ENCODE results near the gene PCNX2.

Gene PCNX2

GRCh38 chr1:233209481-233209880, 86.0 kb downstream of the PCNX2 start:
- H3K9ac ChIP-seq (ENCODE audit: low read depth, low read length, poor library complexity, severe bottlenecking): no peak overlapping the region
- H3K79me2 ChIP-seq (ENCODE audit: insufficient read depth, low read length): no peaks in the 10 kb centered on the region
- no peak overlapping the region for H3K4me3 ChIP-seq (ENCODE audit: low read length, poor library complexity, severe bottlenecking)
- no peaks in the 10 kb centered on the region for H3K9me3 ChIP-seq (ENCODE audit: insufficient read depth, low read depth, low read length)
- no peaks in the 10 kb centered on the region for H3F3A ChIP-seq (ENCODE audit: low read depth)
- H3K36me3 ChIP-seq (ENCODE audit: insufficient read depth, low read length): no peaks in the 10 kb centered on the region; the same call in 1 of the 2 replicates
- H4K20me1 ChIP-seq (ENCODE audit: insufficient read depth, low read length, poor library complexity, severe bottlenecking): no peaks in the 10 kb centered on the region
- H3K4me2 ChIP-seq (ENCODE audit: low read depth, low read length, poor library complexity, severe bottlenecking): no peak overlapping the region
- H3K4me1 ChIP-seq (ENCODE audit: insufficient read depth, low read length, poor library complexity, severe bottlenecking): no peaks in the 10 kb centered on the region
- no peaks in the 10 kb centered on the region for H3K27me3 ChIP-seq (ENCODE audit: insufficient read depth, low read length, poor library complexity, severe bottlenecking)
- H3K9me2 ChIP-seq (replicated peaks; ENCODE audit: low read depth, low read length): no peaks in the 10 kb centered on the region
- no peak overlapping the region for H2AFZ ChIP-seq (ENCODE audit: low read length)
- no peak for TF ChIP-seq CTCF (conservative IDR thresholded peaks at IDR 0.05; ENCODE audit: low read length)
- TF ChIP-seq EZH2phosphoT487 (IDR thresholded peaks at IDR 0.05; ENCODE audit: borderline replicate concordance): no peak

- no peaks in the 10 kb centered on the region for H3K79me2 ChIP-seq (ENCODE audit: insufficient read depth, low read length)
- no peaks in the 10 kb centered on the region for H3K9me3 ChIP-seq (ENCODE audit: insufficient read depth, low read depth, low read length)
- H3K27me3 ChIP-seq (ENCODE audit: insufficient read depth, low read length, poor library complexity, severe bottlenecking): no peaks in the 10 kb centered on the region
- H3K4me1 ChIP-seq (ENCODE audit: insufficient read depth, low read length, poor library complexity, severe bottlenecking): no peaks in the 10 kb centered on the region
- no peak overlapping the region for H3K9ac ChIP-seq (ENCODE audit: low read depth, low read length, poor library complexity, severe bottlenecking)
- no peak overlapping the region for H2AFZ ChIP-seq (ENCODE audit: low read length)
- H3K4me3 ChIP-seq (ENCODE audit: low read length, poor library complexity, severe bottlenecking): no peak overlapping the region
- H3K4me2 ChIP-seq (ENCODE audit: low read depth, low read length, poor library complexity, severe bottlenecking): no peak overlapping the region
- H3F3A ChIP-seq (ENCODE audit: low read depth): no peaks in the 10 kb centered on the region
- H4K20me1 ChIP-seq (ENCODE audit: insufficient read depth, low read length, poor library complexity, severe bottlenecking): no peaks in the 10 kb centered on the region
- no peaks in the 10 kb centered on the region for H3K9me2 ChIP-seq (replicated peaks; ENCODE audit: low read depth, low read length)
- no peaks in the 10 kb centered on the region; the same call in 1 of the 2 replicates for H3K36me3 ChIP-seq (ENCODE audit: insufficient read depth, low read length)
- TF ChIP-seq EZH2phosphoT487 (IDR thresholded peaks at IDR 0.05; ENCODE audit: borderline replicate concordance) (no peak), CTCF (conservative IDR thresholded peaks at IDR 0.05; ENCODE audit: low read length) (no peak)
Observed at GRCh38 chr1:233208687-233209086, 86.8 kb downstream of the PCNX2 start.

- H3F3A ChIP-seq (ENCODE audit: low read depth): no peaks in the 10 kb centered on the region
- H3K9me3 ChIP-seq (ENCODE audit: insufficient read depth, low read depth, low read length): peaks cover 10% of the 10 kb centered on the region; the same call in 1 of the 2 replicates
- no peaks in the 10 kb centered on the region for H3K27me3 ChIP-seq (ENCODE audit: insufficient read depth, low read length, poor library complexity, severe bottlenecking)
- no peak overlapping the region for H2AFZ ChIP-seq (ENCODE audit: low read length)
- H3K9ac ChIP-seq (ENCODE audit: low read depth, low read length, poor library complexity, severe bottlenecking): no peak overlapping the region
- no peaks in the 10 kb centered on the region for H3K79me2 ChIP-seq (ENCODE audit: insufficient read depth, low read length)
- TF ChIP-seq CTCF (conservative IDR thresholded peaks at IDR 0.05; ENCODE audit: low read length): no peak
- no peak for TF ChIP-seq EZH2phosphoT487 (IDR thresholded peaks at IDR 0.05; ENCODE audit: borderline replicate concordance)
- no peaks in the 10 kb centered on the region for H4K20me1 ChIP-seq (ENCODE audit: insufficient read depth, low read length, poor library complexity, severe bottlenecking)
- H3K36me3 ChIP-seq (ENCODE audit: insufficient read depth, low read length): no peaks in the 10 kb centered on the region; the same call in 1 of the 2 replicates
- peaks cover 12% of the 10 kb centered on the region for H3K4me1 ChIP-seq (ENCODE audit: insufficient read depth, low read length, poor library complexity, severe bottlenecking)
- H3K4me2 ChIP-seq (ENCODE audit: low read depth, low read length, poor library complexity, severe bottlenecking): no peak overlapping the region
- H3K4me3 ChIP-seq (ENCODE audit: low read length, poor library complexity, severe bottlenecking): no peak overlapping the region
- no peaks in the 10 kb centered on the region for H3K9me2 ChIP-seq (replicated peaks; ENCODE audit: low read depth, low read length)
Observed at GRCh38 chr1:233197940-233198339, 97.6 kb downstream of the PCNX2 start.

All from Loucy (cell line).